Parathyroid adenoma (tissue), 2 donors: ENCODE results near the gene ADARB2.
"Not testable (repeated sequence)": the region's sequence is repeated elsewhere in the genome, so short reads cannot be mapped to it uniquely, and the experiment has no call there.

Experiments used
- H2AFZ ChIP-seq: fragments of 300-600 bp; sonication (generic); one replicate; pipeline ENCODE4 v1.7.0; 2017; ENCODE audit warnings: antibody characterized with exemption, mild to moderate bottlenecking
- H3K27ac ChIP-seq: fragments of 300-600 bp; sonication (generic); one replicate; pipeline ENCODE4 v1.7.0; 2017
- H3K27me3 ChIP-seq: fragments of 300-600 bp; sonication (generic); one replicate; pipeline ENCODE4 v1.7.0; 2017; ENCODE audit warnings: low read length; ENCODE audit not compliant: control insufficient read depth, insufficient read depth
- H3K36me3 ChIP-seq: fragments of 300-600 bp; sonication (generic); one replicate; pipeline ENCODE4 v1.7.0; 2017; ENCODE audit warnings: low read length; ENCODE audit not compliant: control insufficient read depth, insufficient read depth
- H3K4me1 ChIP-seq: fragments of 300-600 bp; sonication (generic); one replicate; pipeline ENCODE4 v1.7.0; 2017; ENCODE audit warnings: control low read depth
- H3K4me2 ChIP-seq: fragments of 300-600 bp; sonication (generic); one replicate; pipeline ENCODE4 v1.7.0; 2017; ENCODE audit warnings: low read length
- H3K4me3 ChIP-seq: fragments of 300-600 bp; sonication (generic); one replicate; pipeline ENCODE4 v1.7.0; 2017; ENCODE audit warnings: low read depth, low read length
- H3K79me2 ChIP-seq: fragments of 300-600 bp; sonication (generic); one replicate; pipeline ENCODE4 v1.7.0; 2017; ENCODE audit warnings: control low read depth
- H3K9ac ChIP-seq: fragments of 300-600 bp; sonication (generic); one replicate; pipeline ENCODE4 v1.7.0; 2017; ENCODE audit warnings: mild to moderate bottlenecking
- H3K9me3 ChIP-seq: fragments of 300-600 bp; sonication (generic); one replicate; pipeline ENCODE4 v1.7.0; 2017; ENCODE audit warnings: low read length; ENCODE audit not compliant: control insufficient read depth
- TF ChIP-seq, protein P1 (sequence below): fragments of 300-600 bp; sonication (generic); IDR thresholded peaks from one replicate; pipeline ENCODE4 v1.7.0; 2017; ENCODE audit warnings: antibody characterized with exemption, mild to moderate bottlenecking
- donor health status: primary hyperparathyroidism.

Gene ADARB2

DNA sequence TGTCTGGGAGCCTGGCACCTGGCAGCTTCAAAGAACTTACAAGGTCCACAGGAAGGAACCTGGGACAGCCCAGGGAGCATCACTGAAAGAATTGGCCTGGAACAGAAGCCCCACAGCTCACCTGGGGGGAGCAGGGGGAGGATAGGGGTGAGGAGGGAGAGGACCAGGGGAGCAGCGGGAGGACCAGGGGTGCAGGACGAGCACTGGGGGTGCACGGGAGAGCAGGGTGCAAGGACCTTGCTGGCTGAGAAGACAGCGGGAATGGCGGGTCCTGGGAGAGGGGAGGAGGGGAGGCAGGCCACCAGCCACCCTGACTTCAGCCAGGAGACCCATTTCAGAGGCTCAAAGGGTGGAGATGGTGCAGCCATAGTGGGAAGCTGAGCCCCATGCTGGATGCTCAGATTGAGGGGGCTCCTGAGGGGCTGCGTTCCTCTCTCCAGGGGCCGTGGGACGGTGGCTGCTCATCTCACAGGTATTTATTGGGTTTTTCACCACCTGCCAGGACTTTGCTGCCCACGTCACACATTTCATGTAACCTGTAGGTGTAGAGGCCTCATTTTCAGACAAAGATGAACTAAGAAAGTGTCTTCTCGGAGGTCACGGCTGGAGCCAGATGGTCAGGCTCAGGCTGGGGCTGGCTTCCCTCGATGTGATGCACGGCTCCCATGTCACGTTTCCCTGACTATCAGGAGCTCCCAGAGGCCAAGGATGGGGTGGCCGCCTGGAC is 571.1 kb downstream of the ADARB2 start:
- H3K79me2 ChIP-seq = no peaks in the 10 kb centered on the region
- no peaks in the 10 kb centered on the region for H3K4me1 ChIP-seq
- no peaks in the 10 kb centered on the region for H3K36me3 ChIP-seq
- no peak overlapping the region for H3K27ac ChIP-seq
- no peak overlapping the region for H2AFZ ChIP-seq
- no peak overlapping the region for H3K9ac ChIP-seq
- H3K4me3 ChIP-seq = no peak overlapping the region
- TF ChIP-seq, protein P1, sequence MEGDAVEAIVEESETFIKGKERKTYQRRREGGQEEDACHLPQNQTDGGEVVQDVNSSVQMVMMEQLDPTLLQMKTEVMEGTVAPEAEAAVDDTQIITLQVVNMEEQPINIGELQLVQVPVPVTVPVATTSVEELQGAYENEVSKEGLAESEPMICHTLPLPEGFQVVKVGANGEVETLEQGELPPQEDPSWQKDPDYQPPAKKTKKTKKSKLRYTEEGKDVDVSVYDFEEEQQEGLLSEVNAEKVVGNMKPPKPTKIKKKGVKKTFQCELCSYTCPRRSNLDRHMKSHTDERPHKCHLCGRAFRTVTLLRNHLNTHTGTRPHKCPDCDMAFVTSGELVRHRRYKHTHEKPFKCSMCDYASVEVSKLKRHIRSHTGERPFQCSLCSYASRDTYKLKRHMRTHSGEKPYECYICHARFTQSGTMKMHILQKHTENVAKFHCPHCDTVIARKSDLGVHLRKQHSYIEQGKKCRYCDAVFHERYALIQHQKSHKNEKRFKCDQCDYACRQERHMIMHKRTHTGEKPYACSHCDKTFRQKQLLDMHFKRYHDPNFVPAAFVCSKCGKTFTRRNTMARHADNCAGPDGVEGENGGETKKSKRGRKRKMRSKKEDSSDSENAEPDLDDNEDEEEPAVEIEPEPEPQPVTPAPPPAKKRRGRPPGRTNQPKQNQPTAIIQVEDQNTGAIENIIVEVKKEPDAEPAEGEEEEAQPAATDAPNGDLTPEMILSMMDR = no peak
- H3K9me3 ChIP-seq = no peaks in the 10 kb centered on the region
- H3K27me3 ChIP-seq = no peaks in the 10 kb centered on the region
- no peak overlapping the region for H3K4me2 ChIP-seq

DNA sequence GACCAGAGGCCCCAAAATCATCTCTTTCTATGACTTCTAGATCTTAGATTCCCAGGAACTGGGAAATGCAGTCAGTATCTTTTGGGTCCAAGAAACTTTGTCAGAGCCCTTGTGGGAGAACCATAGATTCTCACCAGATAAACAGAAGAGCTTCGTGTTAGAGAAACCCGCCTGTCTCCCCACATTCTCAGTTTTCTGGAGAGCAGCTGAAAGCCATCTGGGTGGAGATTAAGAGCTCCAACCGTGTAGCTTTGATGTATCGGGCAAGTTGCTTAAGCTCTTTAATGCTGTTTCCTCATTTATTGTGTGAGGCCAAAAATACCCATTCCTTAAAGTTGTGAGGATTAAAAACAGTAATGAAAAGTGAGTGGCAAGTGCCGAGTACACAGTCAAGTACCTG is 573.5 kb downstream of the ADARB2 start:
- no peaks in the 10 kb centered on the region for H3K9me3 ChIP-seq
- H3K27ac ChIP-seq = no peak overlapping the region
- H3K9ac ChIP-seq = no peak overlapping the region
- H2AFZ ChIP-seq = no peak overlapping the region
- no peaks in the 10 kb centered on the region for H3K27me3 ChIP-seq
- no peaks in the 10 kb centered on the region for H3K4me1 ChIP-seq
- H3K36me3 ChIP-seq = no peaks in the 10 kb centered on the region
- TF ChIP-seq, protein P1 = no peak
- no peak overlapping the region for H3K4me3 ChIP-seq
- H3K79me2 ChIP-seq = no peaks in the 10 kb centered on the region
- H3K4me2 ChIP-seq = no peak overlapping the region

DNA sequence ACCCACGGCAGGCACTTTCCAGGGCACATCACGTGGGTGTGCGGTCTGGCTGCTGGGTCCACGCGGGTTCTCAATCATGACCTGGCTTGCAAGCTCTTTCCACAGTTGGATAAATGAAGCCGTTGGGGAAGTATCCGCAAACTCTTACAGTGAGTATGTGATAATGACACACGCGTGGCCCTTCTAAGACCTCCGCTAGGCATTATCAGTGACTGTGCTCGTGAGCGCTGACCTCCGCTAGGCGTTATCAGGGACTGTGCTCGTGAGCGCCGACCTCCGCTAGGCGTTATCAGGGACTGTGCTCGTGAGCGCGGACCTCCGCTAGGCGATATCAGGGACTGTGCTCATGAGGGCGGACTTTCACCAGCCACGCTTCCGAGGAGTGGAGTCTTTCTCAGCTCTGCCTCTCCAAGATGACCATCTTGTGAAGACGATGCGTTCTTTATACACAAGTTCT is 574.1 kb downstream of the ADARB2 start:
- Histone ChIP-seq H3K4me2 (no peak overlapping the region), H3K79me2 (no peaks in the 10 kb centered on the region), H3K9me3 (no peaks in the 10 kb centered on the region), H3K27ac (no peak overlapping the region), H3K4me3 (no peak overlapping the region), H3K4me1 (no peaks in the 10 kb centered on the region), H3K36me3 (no peaks in the 10 kb centered on the region), H3K9ac (no peak overlapping the region), H3K27me3 (no peaks in the 10 kb centered on the region), H2AFZ (no peak overlapping the region)
- TF ChIP-seq, protein P1 = no peak

DNA sequence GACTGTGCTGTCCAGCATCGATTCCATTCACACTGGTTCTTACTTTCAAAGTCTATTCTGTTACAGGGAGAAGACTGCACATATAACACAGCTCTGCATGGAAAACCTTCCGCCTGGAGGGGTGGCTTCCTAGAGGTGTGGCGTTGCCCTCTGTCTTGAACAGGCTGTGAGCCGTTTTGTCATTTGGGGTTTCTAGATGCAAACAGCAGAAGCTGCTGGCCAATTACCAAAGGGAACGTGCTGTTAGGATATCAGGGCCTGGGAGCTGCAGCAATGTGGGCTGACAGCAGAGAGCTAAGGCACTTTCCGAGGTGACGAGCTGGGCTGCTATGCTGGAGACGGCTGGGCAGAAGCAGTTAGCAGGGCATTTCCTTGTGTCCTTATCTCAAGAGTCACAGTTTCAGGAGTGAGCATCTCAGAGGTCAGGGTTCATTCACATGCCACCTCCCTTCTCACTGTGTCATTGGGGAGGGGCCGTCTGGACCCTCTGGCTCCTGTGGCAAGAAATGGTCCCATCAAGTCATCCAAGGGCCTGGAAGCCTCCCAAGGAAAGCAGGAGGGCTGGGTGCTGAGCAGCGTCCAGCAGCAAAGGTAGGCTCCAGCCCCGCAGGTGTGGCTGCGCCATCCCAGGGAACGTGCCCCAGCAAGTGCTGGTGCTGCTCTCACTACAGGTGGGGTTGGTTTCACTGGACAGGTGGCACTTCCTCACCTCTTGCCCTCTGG is 574.7 kb downstream of the ADARB2 start:
- Histone ChIP-seq H2AFZ (no peak overlapping the region), H3K27ac (no peak overlapping the region), H3K4me3 (no peak overlapping the region), H3K4me2 (no peak overlapping the region), H3K27me3 (no peaks in the 10 kb centered on the region), H3K9ac (no peak overlapping the region), H3K4me1 (no peaks in the 10 kb centered on the region), H3K79me2 (no peaks in the 10 kb centered on the region), H3K9me3 (no peaks in the 10 kb centered on the region), H3K36me3 (no peaks in the 10 kb centered on the region)
- TF ChIP-seq, protein P1 = no peak

DNA sequence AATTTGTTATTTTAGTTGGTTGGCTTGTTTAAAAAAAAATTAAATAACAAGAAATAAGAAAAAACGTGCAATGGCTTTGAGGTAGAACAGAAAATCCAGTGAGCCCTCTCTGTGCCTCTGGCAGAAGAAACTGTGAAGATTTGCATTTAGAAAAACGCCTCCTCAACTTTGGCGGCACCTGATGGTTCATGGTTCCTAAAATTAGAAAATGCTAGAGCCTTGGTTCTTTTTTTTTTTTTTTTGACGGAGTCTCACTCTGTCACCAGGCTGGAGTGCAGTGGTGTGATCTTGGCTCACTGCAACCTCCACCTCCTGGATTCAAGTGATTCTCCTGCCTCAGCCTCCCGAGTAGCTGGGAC is 576.0 kb downstream of the ADARB2 start:
- not testable (repeated sequence) for H3K4me2 ChIP-seq, H3K4me1 ChIP-seq, H3K27me3 ChIP-seq, H3K4me3 ChIP-seq, H2AFZ ChIP-seq, H3K9ac ChIP-seq, H3K9me3 ChIP-seq, H3K36me3 ChIP-seq, H3K27ac ChIP-seq, H3K79me2 ChIP-seq
